OCI-LY3 (cell line): ENCODE data around the gene GNA12.

Experiments used
- CTCF ChIP-seq: fragments of 200-600, 300-600 bp; sonication (generic); IDR thresholded peaks from 2 replicates; pipeline ENCODE4 v1.5.1; 2014; ENCODE audit warnings: antibody characterized with exemption, low read length, low read depth
- EZH2phosphoT487 ChIP-seq: fragments of 200-600 bp; shearing (Covaris generic); IDR thresholded peaks from 2 replicates; pipeline ENCODE4 v1.6.1; 2018; ENCODE audit warnings: antibody characterized with exemption, mixed run types, low read depth

DNA sequence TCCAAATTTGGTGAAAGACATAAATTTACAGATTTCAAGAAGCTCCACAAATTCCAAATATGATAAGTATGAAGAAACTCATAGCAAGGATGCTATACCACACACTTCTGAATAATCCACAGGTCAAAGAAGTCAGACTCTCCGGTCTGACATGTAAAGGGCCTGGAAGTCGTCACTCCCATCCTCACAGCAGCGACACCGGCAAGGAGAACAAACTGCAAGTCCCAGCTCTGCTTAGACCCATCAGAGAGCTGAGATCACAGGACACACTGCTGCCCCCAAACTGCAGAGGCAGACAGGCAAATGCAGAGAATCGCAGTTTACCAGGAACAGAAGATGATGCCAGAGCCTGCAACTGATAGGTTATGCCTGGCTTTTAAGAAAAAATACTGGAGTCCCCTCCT is 94.1 kb downstream of the GNA12 start:
- TF ChIP-seq EZH2phosphoT487 (no peak), CTCF (0 out of 2 replicates have a peak, but pooled peaks have one; percentile 10)
